Uterus (tissue), 4 donors: ENCODE results near the gene LSS. TPM values are rescaled to one million over a fixed set of nuclear protein-coding genes. Genes with fewer than 3 reads are reported as not detected.
A peak's percentile ranks its signal among the peaks of the same experiment; 100 is the strongest.
"Not testable (repeated sequence)": the region's sequence is repeated elsewhere in the genome, so short reads cannot be mapped to it uniquely, and the experiment has no call there.

Experiments used
- DNase-seq, 2 donors: peaks; one replicate each; pipeline ENCODE4 v3.0.0-alpha.2; 2019 to 2020
- H3K27ac ChIP-seq, 2 donors: fragments of 200-600 bp; sonication (generic); 1 replicate in 1 of 2; 2 replicates in 1 of 2; pipeline ENCODE4 v1.5.1; 2016 to 2018
- H3K27me3 ChIP-seq, 2 donors: fragments of 200-600 bp; sonication (generic); one replicate each; pipeline ENCODE4 v1.5.1; 2018 to 2019; ENCODE audit warnings: control low read depth in 1 of 2
- H3K36me3 ChIP-seq, 2 donors: fragments of 200-600 bp; sonication (generic); one replicate each; pipeline ENCODE4 v1.5.1; 2019; ENCODE audit warnings: control low read depth in 1 of 2
- H3K4me1 ChIP-seq, 2 donors: fragments of 200-600 bp; sonication (generic); one replicate each; pipeline ENCODE4 v1.5.1; 2018 to 2019; ENCODE audit warnings: control low read depth in 1 of 2
- H3K4me3 ChIP-seq, 2 donors: fragments of 200-600 bp; sonication (generic); 1 replicate in 1 of 2; 2 replicates in 1 of 2; pipeline ENCODE4 v1.5.1; 2018 to 2019; ENCODE audit warnings: mild to moderate bottlenecking in 1 of 2
- H3K9me3 ChIP-seq, 2 donors: fragments of 200-600 bp; sonication (generic); one replicate each; pipeline ENCODE4 v1.5.1; 2019; ENCODE audit warnings: control low read depth in 1 of 2
- POLR2A ChIP-seq, 2 donors: fragments of 450-650 bp; IDR thresholded peaks; one replicate each; pipeline ENCODE4 v1.6.1; 2016; ENCODE audit warnings: antibody characterized with exemption in 2 of 2, mild to moderate bottlenecking in 1 of 2, moderate library complexity in 1 of 2
- intact Hi-C: fragments of 100-400 bp; cut with DNase I; formaldehyde crosslinking; loops from one replicate; pipeline ENCODE4 v1.15.1; 2023; ENCODE audit warnings: low total_unique reads
- total RNA-seq, 4 donors: library from RNA; depleted of rRNA in 3 of 4; stranded (reverse); fragments of >200 nt in 3 of 4; gene quantifications; one replicate each; pipeline versions ENCODE4 v1.1.0 to v1.2.4, GENCODE V29; 2014 to 2023
- TF ChIP-seq, protein P1 (sequence below), 4 experiments: fragments of 200-600 bp in 2 of 4; fragments of 450-650 bp in 2 of 4; sonication (generic) in 2 of 4; IDR thresholded peaks; one replicate each; pipeline ENCODE4 v1.5.1; 2016 to 2019; ENCODE audit warnings: antibody characterized with exemption in 4 of 4, mild to moderate bottlenecking in 2 of 4, moderate library complexity in 1 of 4
- donor health status: DM: yes; HTN: yes; CAD: no.

The LSS gene
- total RNA-seq, 4 donors from 2014 or later, result 35.4 to 94.0 (median 41.5) TPM

DNA sequence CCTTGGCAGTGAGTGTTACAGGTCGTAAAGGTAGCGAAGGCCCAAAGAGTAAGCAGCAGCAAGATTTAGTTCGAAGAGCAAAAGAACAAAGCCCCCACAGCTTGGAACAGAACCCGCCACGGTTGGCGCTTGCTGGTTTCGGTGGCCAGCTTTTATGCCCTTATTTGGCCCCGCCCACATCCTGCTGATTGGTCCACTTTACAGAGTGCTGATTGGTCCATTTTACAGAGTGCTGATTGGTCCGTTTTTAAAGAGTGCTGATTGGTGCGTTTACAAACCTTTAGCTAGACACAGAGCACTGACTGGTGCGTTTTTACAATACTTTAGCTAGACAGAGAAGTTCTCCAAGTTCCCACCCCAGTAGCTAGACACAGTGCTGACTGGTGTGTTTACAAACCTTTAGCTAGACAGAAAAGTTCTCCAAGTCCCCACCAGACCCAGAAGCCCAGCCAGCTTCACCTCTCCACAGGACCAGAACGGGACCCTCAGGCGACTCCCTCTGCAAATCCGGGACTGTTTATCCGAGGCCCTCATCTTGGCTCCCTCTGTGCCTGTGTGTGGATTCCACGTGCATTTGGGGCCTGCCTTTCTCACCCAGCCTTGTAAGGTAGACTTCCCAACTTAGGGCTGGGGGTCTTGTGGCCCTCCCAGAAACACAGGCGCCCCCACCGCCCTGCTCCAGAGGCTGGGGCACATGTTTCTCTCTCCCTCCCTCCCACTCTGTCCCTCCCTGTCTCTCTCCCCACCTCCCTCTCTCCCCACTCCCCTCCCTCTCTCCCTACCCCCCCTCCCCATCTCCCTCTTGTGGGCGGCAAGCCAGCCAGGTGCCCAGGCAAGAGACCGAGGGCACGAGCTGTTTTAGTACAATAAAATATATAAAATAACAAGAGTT, 85.7 kb downstream of the LSS start:
- intact Hi-C loops, result no loop called here
- H3K27me3 ChIP-seq, result no peaks in the 10 kb centered on the region
- TF ChIP-seq, protein P1, sequence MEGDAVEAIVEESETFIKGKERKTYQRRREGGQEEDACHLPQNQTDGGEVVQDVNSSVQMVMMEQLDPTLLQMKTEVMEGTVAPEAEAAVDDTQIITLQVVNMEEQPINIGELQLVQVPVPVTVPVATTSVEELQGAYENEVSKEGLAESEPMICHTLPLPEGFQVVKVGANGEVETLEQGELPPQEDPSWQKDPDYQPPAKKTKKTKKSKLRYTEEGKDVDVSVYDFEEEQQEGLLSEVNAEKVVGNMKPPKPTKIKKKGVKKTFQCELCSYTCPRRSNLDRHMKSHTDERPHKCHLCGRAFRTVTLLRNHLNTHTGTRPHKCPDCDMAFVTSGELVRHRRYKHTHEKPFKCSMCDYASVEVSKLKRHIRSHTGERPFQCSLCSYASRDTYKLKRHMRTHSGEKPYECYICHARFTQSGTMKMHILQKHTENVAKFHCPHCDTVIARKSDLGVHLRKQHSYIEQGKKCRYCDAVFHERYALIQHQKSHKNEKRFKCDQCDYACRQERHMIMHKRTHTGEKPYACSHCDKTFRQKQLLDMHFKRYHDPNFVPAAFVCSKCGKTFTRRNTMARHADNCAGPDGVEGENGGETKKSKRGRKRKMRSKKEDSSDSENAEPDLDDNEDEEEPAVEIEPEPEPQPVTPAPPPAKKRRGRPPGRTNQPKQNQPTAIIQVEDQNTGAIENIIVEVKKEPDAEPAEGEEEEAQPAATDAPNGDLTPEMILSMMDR (IDR thresholded peaks at IDR 0.05), result no peak
- TF ChIP-seq POLR2A (IDR thresholded peaks at IDR 0.05), result no peak
- peak; percentile 17 to 18 for DNase-seq
- H3K9me3 ChIP-seq, result no peaks in the 10 kb centered on the region
- H3K36me3 ChIP-seq, result no peaks in the 10 kb centered on the region
- no peak overlapping the region for H3K4me3 ChIP-seq
- H3K27ac ChIP-seq, result peak overlapping the region; percentile 74 to 83
- no peaks in the 10 kb centered on the region for H3K4me1 ChIP-seq

GRCh38 chr21:46141767-46142581, 86.6 kb downstream of the LSS start:
- no peak for TF ChIP-seq POLR2A (IDR thresholded peaks at IDR 0.05)
- TF ChIP-seq, protein P1 (IDR thresholded peaks at IDR 0.05), result no peak
- Histone ChIP-seq H3K9me3 (no peaks in the 10 kb centered on the region), H3K36me3 (no peaks in the 10 kb centered on the region), H3K4me1 (no peaks in the 10 kb centered on the region), H3K27me3 (no peaks in the 10 kb centered on the region), H3K4me3 (no peak overlapping the region), H3K27ac (no peak overlapping the region)
- intact Hi-C loops, result no loop called here
- peak; percentile 15 to 20 for DNase-seq

- H3K4me3 ChIP-seq, H3K27me3 ChIP-seq, H3K4me1 ChIP-seq, H3K36me3 ChIP-seq, intact Hi-C loops, H3K9me3 ChIP-seq, DNase-seq, H3K27ac ChIP-seq: not testable (repeated sequence)
Measured at GRCh38 chr21:46140352-46141003, 88.1 kb downstream of the LSS start.

DNA sequence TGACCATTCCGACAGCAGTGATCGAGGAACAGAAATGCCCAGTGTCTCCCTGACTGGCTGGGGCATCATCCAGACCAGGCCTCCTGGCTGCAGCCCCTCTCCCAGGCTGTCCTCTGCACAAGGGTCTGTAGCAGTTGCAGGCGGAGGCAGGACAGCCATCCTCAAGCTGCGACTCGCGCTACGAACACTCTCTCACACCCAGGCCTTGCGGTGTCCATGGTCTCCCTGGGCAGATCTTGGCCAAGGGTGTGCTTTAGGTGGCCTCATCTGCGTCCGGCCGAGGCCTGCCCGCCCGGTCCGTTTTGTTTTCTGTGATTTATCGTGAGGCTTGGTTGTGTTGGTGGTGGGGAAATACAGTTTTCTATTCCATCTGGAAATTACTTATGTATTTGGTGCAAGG, 88.9 kb downstream of the LSS start:
- intact Hi-C loops, result no loop called here
- Histone ChIP-seq H3K9me3 (no peaks in the 10 kb centered on the region), H3K4me1 (no peaks in the 10 kb centered on the region), H3K36me3 (no peaks in the 10 kb centered on the region), H3K4me3 (no peak overlapping the region), H3K27ac (no peak overlapping the region), H3K27me3 (no peaks in the 10 kb centered on the region)
- TF ChIP-seq, protein P1 (IDR thresholded peaks at IDR 0.05), result no peak
- no peak for TF ChIP-seq POLR2A (IDR thresholded peaks at IDR 0.05)
- no peak for DNase-seq

DNA sequence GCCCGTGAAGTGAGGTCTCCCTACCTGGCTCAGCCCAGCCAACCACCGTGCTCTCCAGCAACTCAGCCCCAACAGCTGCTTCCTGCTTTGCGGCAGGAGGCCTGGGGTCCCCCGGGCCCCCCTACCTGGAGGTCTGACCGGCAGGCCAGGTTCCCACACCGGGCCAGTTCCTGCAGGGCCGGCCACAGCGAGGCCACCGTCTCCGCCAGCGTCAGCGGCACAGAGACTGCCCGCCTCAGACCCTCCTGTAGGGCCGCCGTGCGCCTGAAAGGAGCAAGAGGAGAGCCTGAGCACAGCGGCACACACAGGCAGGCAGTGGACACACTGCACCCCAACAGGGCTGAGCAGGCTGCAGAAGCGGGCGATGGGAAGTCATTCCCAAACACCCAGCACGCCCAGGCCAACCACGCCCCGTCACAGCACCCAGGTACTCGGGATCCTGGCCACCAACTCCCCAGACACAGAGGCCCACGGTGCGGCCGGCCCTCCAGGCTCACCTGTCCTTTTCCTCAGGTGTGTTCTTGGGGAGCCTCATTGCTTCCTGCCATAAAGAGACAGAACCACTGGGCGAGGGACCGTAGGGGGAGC, 90.1 kb downstream of the LSS start:
- Histone ChIP-seq H3K27me3 (no peaks in the 10 kb centered on the region), H3K27ac (no peak overlapping the region), H3K9me3 (no peaks in the 10 kb centered on the region), H3K4me1 (no peaks in the 10 kb centered on the region), H3K4me3 (no peak overlapping the region), H3K36me3 (no peaks in the 10 kb centered on the region)
- intact Hi-C loops, result no loop called here
- no peak for DNase-seq
- TF ChIP-seq, protein P1 (IDR thresholded peaks at IDR 0.05), result no peak
- no peak for TF ChIP-seq POLR2A (IDR thresholded peaks at IDR 0.05)
